ENCODE data around the gene RNF26.

Gene RNF26

GRCh38 chr11:119293461-119293860 lies 40.9 kb upstream of the RNF26 start:
- no peak overlapping the region for H3K27ac ChIP-seq (ENCODE audit: low read length)
- no peaks in the 10 kb centered on the region for H3K4me1 ChIP-seq (ENCODE audit: low read length)
- H3K36me3 ChIP-seq (replicated peaks; ENCODE audit: low read depth, low read length), result peaks cover 37% of the 10 kb centered on the region
- no peaks in the 10 kb centered on the region for H3K9me3 ChIP-seq (ENCODE audit: insufficient read depth, low read length)
- no peaks in the 10 kb centered on the region for H3K79me2 ChIP-seq (ENCODE audit: low read length)
- H3K4me2 ChIP-seq (ENCODE audit: low read length), result no peak overlapping the region
- TF ChIP-seq EZH2phosphoT487 (IDR thresholded peaks at IDR 0.05; ENCODE audit: low read depth) (no peak), CTCF (IDR thresholded peaks at IDR 0.05; ENCODE audit: low read depth, low read length) (no peak)
- H3K4me3 ChIP-seq (ENCODE audit: low read length), result no peak overlapping the region
- no peaks in the 10 kb centered on the region for H3K27me3 ChIP-seq (ENCODE audit: low read depth, low read length)
- H3K9ac ChIP-seq (ENCODE audit: low read length), result no peak overlapping the region
- no peak overlapping the region for H2AFZ ChIP-seq (ENCODE audit: low read depth, low read length)
- no peaks in the 10 kb centered on the region for H4K20me1 ChIP-seq (ENCODE audit: insufficient read depth, low read length)

- Histone ChIP-seq H3K27ac (ENCODE audit: low read length) (no peak overlapping the region), H3K4me1 (ENCODE audit: low read length) (no peaks in the 10 kb centered on the region), H3K4me2 (ENCODE audit: low read length) (no peak overlapping the region), H3K79me2 (ENCODE audit: low read length) (no peaks in the 10 kb centered on the region), H3K4me3 (ENCODE audit: low read length) (no peak overlapping the region), H3K27me3 (ENCODE audit: low read depth, low read length) (no peaks in the 10 kb centered on the region), H2AFZ (ENCODE audit: low read depth, low read length) (no peak overlapping the region), H3K36me3 (replicated peaks; ENCODE audit: low read depth, low read length) (peaks cover 38% of the 10 kb centered on the region), H3K9ac (ENCODE audit: low read length) (no peak overlapping the region), H4K20me1 (ENCODE audit: insufficient read depth, low read length) (no peaks in the 10 kb centered on the region), H3K9me3 (ENCODE audit: insufficient read depth, low read length) (no peaks in the 10 kb centered on the region)
- peak; percentile 19 for TF ChIP-seq CTCF (IDR thresholded peaks at IDR 0.05; ENCODE audit: low read depth, low read length)
- no peak for TF ChIP-seq EZH2phosphoT487 (IDR thresholded peaks at IDR 0.05; ENCODE audit: low read depth)
Observed at GRCh38 chr11:119295178-119295577, 39.1 kb upstream of the RNF26 start.

GRCh38 chr11:119297938-119298337 lies 36.4 kb upstream of the RNF26 start:
- H4K20me1 ChIP-seq (ENCODE audit: insufficient read depth, low read length), result no peaks in the 10 kb centered on the region
- H3K4me2 ChIP-seq (ENCODE audit: low read length), result no peak overlapping the region
- peaks cover 57% of the 10 kb centered on the region for H3K36me3 ChIP-seq (replicated peaks; ENCODE audit: low read depth, low read length)
- H3K27me3 ChIP-seq (ENCODE audit: low read depth, low read length), result no peaks in the 10 kb centered on the region
- H3K4me3 ChIP-seq (ENCODE audit: low read length), result no peak overlapping the region
- no peaks in the 10 kb centered on the region for H3K79me2 ChIP-seq (ENCODE audit: low read length)
- H3K27ac ChIP-seq (ENCODE audit: low read length), result no peak overlapping the region
- H3K9me3 ChIP-seq (ENCODE audit: insufficient read depth, low read length), result no peaks in the 10 kb centered on the region
- TF ChIP-seq CTCF (IDR thresholded peaks at IDR 0.05; ENCODE audit: low read depth, low read length) (no peak), EZH2phosphoT487 (IDR thresholded peaks at IDR 0.05; ENCODE audit: low read depth) (no peak)
- no peaks in the 10 kb centered on the region for H3K4me1 ChIP-seq (ENCODE audit: low read length)
- no peak overlapping the region for H3K9ac ChIP-seq (ENCODE audit: low read length)
- no peak overlapping the region for H2AFZ ChIP-seq (ENCODE audit: low read depth, low read length)

GRCh38 chr11:119298726-119299125 lies 35.6 kb upstream of the RNF26 start:
- Histone ChIP-seq H3K27me3 (ENCODE audit: low read depth, low read length) (no peaks in the 10 kb centered on the region), H3K36me3 (replicated peaks; ENCODE audit: low read depth, low read length) (peaks cover 65% of the 10 kb centered on the region), H3K9ac (ENCODE audit: low read length) (no peak overlapping the region), H4K20me1 (ENCODE audit: insufficient read depth, low read length) (no peaks in the 10 kb centered on the region), H3K9me3 (ENCODE audit: insufficient read depth, low read length) (no peaks in the 10 kb centered on the region), H2AFZ (ENCODE audit: low read depth, low read length) (no peak overlapping the region), H3K27ac (ENCODE audit: low read length) (no peak overlapping the region), H3K79me2 (ENCODE audit: low read length) (no peaks in the 10 kb centered on the region), H3K4me3 (ENCODE audit: low read length) (no peak overlapping the region), H3K4me2 (ENCODE audit: low read length) (no peak overlapping the region), H3K4me1 (ENCODE audit: low read length) (no peaks in the 10 kb centered on the region)
- TF ChIP-seq EZH2phosphoT487 (IDR thresholded peaks at IDR 0.05; ENCODE audit: low read depth) (no peak), CTCF (IDR thresholded peaks at IDR 0.05; ENCODE audit: low read depth, low read length) (no peak)
